ENCODE results near the gene TEC.

DNA sequence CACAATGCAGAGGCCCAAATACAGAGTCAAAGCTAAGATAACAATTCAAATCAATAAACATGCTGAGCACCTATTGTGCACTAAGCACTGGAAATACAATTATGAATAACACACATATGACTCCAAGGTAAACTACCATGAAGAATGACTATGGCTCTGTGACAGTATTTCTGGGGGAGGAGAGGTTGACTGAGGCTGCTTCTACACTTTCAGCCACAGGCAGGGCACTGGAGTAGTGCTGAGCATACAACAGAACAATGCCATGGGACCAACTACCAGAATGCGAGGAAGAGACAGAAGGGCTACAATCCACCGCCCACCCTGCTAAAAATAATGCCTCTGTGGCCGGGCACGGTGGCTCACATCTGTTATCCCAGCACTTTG is 13.7 kb downstream of the TEC start:
- TF ChIP-seq EZH2phosphoT487 (IDR thresholded peaks at IDR 0.05; ENCODE audit: insufficient read depth, low read depth) = no peak
- no peak for TF ChIP-seq EZH2 (IDR thresholded peaks at IDR 0.05; ENCODE audit: insufficient read depth, poor library complexity, severe bottlenecking)
